ENCODE results near the gene ZNF625. TPM values are rescaled to one million over a fixed set of nuclear protein-coding genes. Genes with fewer than 3 reads are reported as not detected.

ZNF625 gene
- total RNA-seq, 3 donors from 2014 or later (not counting 1 experiment from before 2014, with no cell fraction given) = 3.1 to 7.9 (median 4.4) TPM

DNA sequence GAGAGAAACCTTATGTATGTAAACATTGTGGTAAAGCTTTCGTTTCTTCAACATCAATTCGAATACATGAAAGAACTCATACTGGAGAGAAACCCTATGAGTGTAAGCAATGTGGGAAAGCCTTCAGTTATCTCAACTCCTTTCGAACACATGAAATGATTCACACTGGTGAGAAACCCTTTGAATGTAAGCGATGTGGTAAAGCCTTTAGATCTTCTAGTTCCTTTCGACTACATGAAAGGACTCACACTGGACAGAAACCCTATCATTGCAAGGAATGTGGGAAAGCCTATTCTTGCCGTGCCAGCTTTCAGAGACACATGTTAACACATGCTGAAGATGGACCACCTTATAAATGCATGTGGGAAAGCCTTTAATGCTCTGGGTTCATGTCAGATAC lies 31.1 kb upstream of the ZNF625 start:
- intact Hi-C loops (cut with micrococcal nuclease) = loop anchor here (10.0 kb wide), 1 partner anchor 97 kb away; no protein-coding TSS in a partner anchor
- ATAC-seq = no peak
- no peaks in the 10 kb centered on the region for H3K27me3 Mint-ChIP-seq (ENCODE audit: low read depth in 2 of 2)
- no peak overlapping the region for H3K27ac Mint-ChIP-seq
- Histone ChIP-seq H3K27me3 (ENCODE audit: control insufficient read depth, insufficient read depth, low read length) (no peaks in the 10 kb centered on the region), H3K27ac (ENCODE audit: low read length) (no peak overlapping the region), H3K9me3 (ENCODE audit: control insufficient read depth, insufficient read depth, low read length) (peaks cover 68% of the 10 kb centered on the region), H3K4me3 (ENCODE audit: low read length) (no peak overlapping the region), H3K4me1 (ENCODE audit: control insufficient read depth, insufficient read depth, low read length) (no peaks in the 10 kb centered on the region), H3K36me3 (ENCODE audit: control insufficient read depth, insufficient read depth, low read length) (peaks cover 43% of the 10 kb centered on the region)
- TF ChIP-seq, protein P1, sequence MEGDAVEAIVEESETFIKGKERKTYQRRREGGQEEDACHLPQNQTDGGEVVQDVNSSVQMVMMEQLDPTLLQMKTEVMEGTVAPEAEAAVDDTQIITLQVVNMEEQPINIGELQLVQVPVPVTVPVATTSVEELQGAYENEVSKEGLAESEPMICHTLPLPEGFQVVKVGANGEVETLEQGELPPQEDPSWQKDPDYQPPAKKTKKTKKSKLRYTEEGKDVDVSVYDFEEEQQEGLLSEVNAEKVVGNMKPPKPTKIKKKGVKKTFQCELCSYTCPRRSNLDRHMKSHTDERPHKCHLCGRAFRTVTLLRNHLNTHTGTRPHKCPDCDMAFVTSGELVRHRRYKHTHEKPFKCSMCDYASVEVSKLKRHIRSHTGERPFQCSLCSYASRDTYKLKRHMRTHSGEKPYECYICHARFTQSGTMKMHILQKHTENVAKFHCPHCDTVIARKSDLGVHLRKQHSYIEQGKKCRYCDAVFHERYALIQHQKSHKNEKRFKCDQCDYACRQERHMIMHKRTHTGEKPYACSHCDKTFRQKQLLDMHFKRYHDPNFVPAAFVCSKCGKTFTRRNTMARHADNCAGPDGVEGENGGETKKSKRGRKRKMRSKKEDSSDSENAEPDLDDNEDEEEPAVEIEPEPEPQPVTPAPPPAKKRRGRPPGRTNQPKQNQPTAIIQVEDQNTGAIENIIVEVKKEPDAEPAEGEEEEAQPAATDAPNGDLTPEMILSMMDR (IDR thresholded peaks at IDR 0.05) = no peak
- H3K36me3 Mint-ChIP-seq = peaks cover 39% of the 10 kb centered on the region
- H3K4me3 Mint-ChIP-seq = no peak overlapping the region
- 95% methylated on average over 6 of the region's 6 CpGs for WGBS (ENCODE audit: insufficient coverage)
- peaks cover 3 to 9% of the 10 kb centered on the region in 2 donors for H3K9me3 Mint-ChIP-seq
- no peak for DNase-seq
- H3K4me1 Mint-ChIP-seq = peaks cover under 1 to 4% of the 10 kb centered on the region in 2 donors

DNA sequence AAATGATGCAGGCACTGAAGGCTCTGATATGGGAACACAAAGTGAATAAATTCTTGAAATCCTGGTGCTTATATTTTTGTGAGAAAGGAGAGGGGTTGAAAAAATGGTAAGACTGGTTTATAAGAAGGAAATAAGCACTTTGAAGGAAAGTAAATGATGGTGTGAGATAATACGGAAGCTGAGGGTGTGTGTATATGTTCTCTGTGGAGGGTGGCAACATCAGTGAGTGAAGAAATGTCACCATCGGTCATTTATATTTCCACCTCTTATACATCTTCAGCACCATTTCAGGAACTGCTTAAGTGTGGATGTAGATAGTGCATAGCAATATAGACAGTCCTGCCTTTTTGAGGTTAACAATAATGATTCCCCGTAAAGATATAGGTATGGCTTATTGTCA lies 23.8 kb upstream of the ZNF625 start:
- peaks cover 4% of the 10 kb centered on the region for H3K36me3 Mint-ChIP-seq

DNA sequence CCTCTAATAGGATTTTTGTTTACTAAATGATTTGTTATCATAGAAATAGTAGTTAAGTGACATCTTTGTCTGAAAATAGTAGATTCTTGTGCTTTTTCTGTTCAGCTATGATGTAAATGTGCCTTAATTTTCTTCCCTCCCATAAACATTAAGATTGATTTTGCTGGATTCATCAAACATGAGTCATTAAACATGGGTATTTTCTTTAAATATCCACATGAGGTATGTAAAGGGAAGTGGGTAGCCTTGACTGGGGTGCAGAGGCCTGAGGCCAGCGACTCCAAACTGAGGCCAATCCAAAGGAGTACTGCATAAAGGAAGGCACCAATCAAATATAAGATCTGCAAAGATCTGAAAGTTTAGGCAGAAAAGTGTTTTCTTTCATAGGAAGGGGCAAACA lies 10.1 kb upstream of the ZNF625 start:
- Mint-ChIP-seq H3K4me3 (no peak overlapping the region), H3K27ac (peak overlapping the region; percentile 81 to 98), H3K9me3 (no peaks in the 10 kb centered on the region), H3K4me1 (peaks cover 45 to 48% of the 10 kb centered on the region in 2 donors), H3K36me3 (peaks cover 4% of the 10 kb centered on the region), H3K27me3 (ENCODE audit: low read depth in 2 of 2) (no peaks in the 10 kb centered on the region)
- H3K4me1 ChIP-seq (ENCODE audit: control insufficient read depth, insufficient read depth, low read length) = peaks cover 13% of the 10 kb centered on the region
- no peaks in the 10 kb centered on the region for H3K9me3 ChIP-seq (ENCODE audit: control insufficient read depth, insufficient read depth, low read length)
- peaks cover 8% of the 10 kb centered on the region for H3K36me3 ChIP-seq (ENCODE audit: control insufficient read depth, insufficient read depth, low read length)
- H3K27ac ChIP-seq (ENCODE audit: low read length) = no peak overlapping the region
- no peak overlapping the region for H3K4me3 ChIP-seq (ENCODE audit: low read length)
- WGBS (ENCODE audit: insufficient coverage) = 78% methylated on average over 1 of the region's 1 CpG
- ATAC-seq = no peak
- DNase-seq = no peak
- H3K27me3 ChIP-seq (ENCODE audit: control insufficient read depth, insufficient read depth, low read length) = no peaks in the 10 kb centered on the region
- intact Hi-C loops (cut with micrococcal nuclease) = no loop called here
- TF ChIP-seq, protein P1 (IDR thresholded peaks at IDR 0.05) = no peak

More for the DNA sequence above, 23.8 kb upstream of the ZNF625 start:
- Histone ChIP-seq H3K27ac (ENCODE audit: low read length) (peak overlapping the region; percentile 51), H3K36me3 (ENCODE audit: control insufficient read depth, insufficient read depth, low read length) (peaks cover 7% of the 10 kb centered on the region), H3K4me1 (ENCODE audit: control insufficient read depth, insufficient read depth, low read length) (peaks cover 11% of the 10 kb centered on the region), H3K9me3 (ENCODE audit: control insufficient read depth, insufficient read depth, low read length) (peaks cover 33% of the 10 kb centered on the region), H3K4me3 (ENCODE audit: low read length) (no peak overlapping the region), H3K27me3 (ENCODE audit: control insufficient read depth, insufficient read depth, low read length) (no peaks in the 10 kb centered on the region)
- TF ChIP-seq, protein P1 (IDR thresholded peaks at IDR 0.05) = no peak
- peak overlapping the region; percentile 71 for H3K4me3 Mint-ChIP-seq
- no peak for DNase-seq
- ATAC-seq = peak; percentile 82 to 92 (median 91)
- no peaks in the 10 kb centered on the region for H3K9me3 Mint-ChIP-seq
- H3K27ac Mint-ChIP-seq = peak overlapping the region; percentile 78 to 80
- H3K4me1 Mint-ChIP-seq = peaks cover 48 to 50% of the 10 kb centered on the region in 2 donors
- intact Hi-C loops (cut with micrococcal nuclease) = loop anchor here (10.0 kb wide), 1 partner anchor 104 kb away; no protein-coding TSS in a partner anchor
- no peaks in the 10 kb centered on the region for H3K27me3 Mint-ChIP-seq (ENCODE audit: low read depth in 2 of 2)
- WGBS (ENCODE audit: insufficient coverage) = 57% methylated on average over 2 of the region's 3 CpGs

DNA sequence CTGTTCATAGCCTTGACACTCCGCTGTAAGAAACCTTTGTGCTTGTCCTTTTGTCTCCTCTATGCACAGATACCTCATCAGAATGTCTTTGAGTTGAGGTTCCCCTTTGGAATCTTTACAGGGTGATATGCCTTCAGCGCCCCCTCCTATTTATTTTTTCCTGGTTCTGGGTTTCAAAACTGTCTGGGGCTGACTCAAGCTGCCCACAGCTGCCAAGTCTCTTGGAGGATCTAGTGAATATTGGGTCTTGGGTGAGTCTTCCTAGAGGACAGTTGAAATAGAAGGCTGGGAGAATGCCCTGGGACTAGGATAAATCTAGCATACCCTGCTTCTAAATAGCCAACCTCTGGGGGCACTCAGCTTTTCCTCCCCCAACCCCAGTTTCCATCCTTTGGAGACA lies 7.3 kb upstream of the ZNF625 start:
- intact Hi-C loops (cut with micrococcal nuclease) = no loop called here
- TF ChIP-seq, protein P1 (IDR thresholded peaks at IDR 0.05) = no peak
- peak overlapping the region; percentile 98 for H3K27ac ChIP-seq (ENCODE audit: low read length)
- no peaks in the 10 kb centered on the region for H3K9me3 Mint-ChIP-seq
- H3K4me3 Mint-ChIP-seq = peak overlapping the region; percentile 96
- H3K4me1 ChIP-seq (ENCODE audit: control insufficient read depth, insufficient read depth, low read length) = peaks cover 17% of the 10 kb centered on the region
- H3K36me3 Mint-ChIP-seq = no peaks in the 10 kb centered on the region
- H3K4me3 ChIP-seq (ENCODE audit: low read length) = peak overlapping the region; percentile 98
- no peak for ATAC-seq
- no peaks in the 10 kb centered on the region for H3K27me3 ChIP-seq (ENCODE audit: control insufficient read depth, insufficient read depth, low read length)
- 33% methylated on average over 1 of the region's 2 CpGs for WGBS (ENCODE audit: insufficient coverage)
- DNase-seq = no peak
- H3K27me3 Mint-ChIP-seq (ENCODE audit: low read depth in 2 of 2) = no peaks in the 10 kb centered on the region
- H3K27ac Mint-ChIP-seq = peak overlapping the region; percentile 97 to 98
- peaks cover 38 to 43% of the 10 kb centered on the region in 2 donors for H3K4me1 Mint-ChIP-seq
- peaks cover 4% of the 10 kb centered on the region for H3K36me3 ChIP-seq (ENCODE audit: control insufficient read depth, insufficient read depth, low read length)
- no peaks in the 10 kb centered on the region for H3K9me3 ChIP-seq (ENCODE audit: control insufficient read depth, insufficient read depth, low read length)

All from natural killer cell (primary cell).